SJSA1 (cell line): ENCODE data around the gene GRID2. TPM values are rescaled to one million over a fixed set of nuclear protein-coding genes. Genes with fewer than 3 reads are reported as not detected.
"Not testable (repeated sequence)": the region's sequence is repeated elsewhere in the genome, so short reads cannot be mapped to it uniquely, and the experiment has no call there.

ENCODE experiments used
- DNase-seq, 2 experiments: peaks; one replicate each; pipeline ENCODE4 v3.0.0-alpha.2; 2015 to 2020; ENCODE audit warnings: low spot score in 2 of 2, low read depth in 1 of 2
- H3K27ac ChIP-seq: fragments of 250-450 bp; sonication (Bioruptor Pico); 2 replicates; pipeline ENCODE4 v1.5.1; 2020; ENCODE audit warnings: mild to moderate bottlenecking, moderate library complexity
- H3K27me3 ChIP-seq: fragments of 250-450 bp; sonication (Bioruptor Pico); replicated peaks from 2 replicates; pipeline ENCODE4 v1.5.1; 2020; ENCODE audit warnings: mild to moderate bottlenecking, moderate library complexity
- H3K36me3 ChIP-seq: fragments of 250-450 bp; sonication (Bioruptor Pico); 2 replicates; pipeline ENCODE4 v1.5.1; 2020; ENCODE audit warnings: mild to moderate bottlenecking
- H3K4me1 ChIP-seq: fragments of 250-450 bp; sonication (Bioruptor Pico); replicated peaks from 2 replicates; pipeline ENCODE4 v1.6.1; 2021; ENCODE audit warnings: mild to moderate bottlenecking
- H3K4me3 ChIP-seq: fragments of 250-450 bp; sonication (Bioruptor Pico); 2 replicates; pipeline ENCODE4 v1.5.1; 2020; ENCODE audit warnings: mild to moderate bottlenecking
- H3K9me3 ChIP-seq: fragments of 250-450 bp; sonication (Bioruptor Pico); replicated peaks from 2 replicates; pipeline ENCODE4 v1.5.1; 2020; ENCODE audit warnings: mild to moderate bottlenecking
- total RNA-seq: library from RNA; depleted of rRNA; stranded (reverse); fragments of >200 nt; shearing (Covaris generic); gene quantifications from 2 replicates; pipeline ENCODE4 v1.2.3, GENCODE V29; 2014

GRID2 gene
- total RNA-seq, 1 experiment from 2014 or later, result not detected

GRCh38 chr4:93327346-93327745, 1023.6 kb downstream of the GRID2 start:
- Histone ChIP-seq H3K4me3 (no peak overlapping the region), H3K9me3 (no peaks in the 10 kb centered on the region), H3K36me3 (no peaks in the 10 kb centered on the region), H3K27me3 (no peaks in the 10 kb centered on the region), H3K27ac (no peak overlapping the region), H3K4me1 (no peaks in the 10 kb centered on the region)
- DNase-seq, result no peak

DNA sequence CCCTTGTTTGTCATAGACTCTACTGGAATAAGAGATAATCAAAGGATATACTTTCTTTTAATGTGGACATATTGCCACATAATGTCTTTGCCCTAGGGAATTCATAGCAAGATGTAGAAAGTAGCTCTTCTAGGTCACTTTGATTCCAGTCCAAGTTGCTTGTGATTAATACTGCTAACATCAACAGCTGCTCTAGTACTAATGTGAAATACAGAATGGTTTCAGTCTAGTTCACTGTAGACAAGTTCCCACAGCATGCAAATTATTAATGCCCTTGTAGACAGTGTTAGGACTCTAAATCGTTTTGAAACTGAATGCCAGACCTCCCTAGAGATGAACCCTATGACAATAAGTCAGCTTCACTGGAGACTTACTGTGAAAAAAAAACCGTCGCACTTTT, 1030.2 kb downstream of the GRID2 start:
- no peaks in the 10 kb centered on the region for H3K9me3 ChIP-seq
- no peaks in the 10 kb centered on the region for H3K36me3 ChIP-seq
- no peaks in the 10 kb centered on the region for H3K27me3 ChIP-seq
- DNase-seq, result no peak
- no peak overlapping the region for H3K4me3 ChIP-seq
- no peak overlapping the region for H3K27ac ChIP-seq
- H3K4me1 ChIP-seq, result no peaks in the 10 kb centered on the region

- H3K36me3 ChIP-seq, result no peaks in the 10 kb centered on the region
- H3K27me3 ChIP-seq, result no peaks in the 10 kb centered on the region
- no peaks in the 10 kb centered on the region for H3K4me1 ChIP-seq
- DNase-seq, result no peak
- no peak overlapping the region for H3K4me3 ChIP-seq
- no peaks in the 10 kb centered on the region for H3K9me3 ChIP-seq
- H3K27ac ChIP-seq, result no peak overlapping the region
Measured at GRCh38 chr4:93337196-93337595, 1033.4 kb downstream of the GRID2 start.

GRCh38 chr4:93342738-93343137, 1039.0 kb downstream of the GRID2 start:
- DNase-seq, result no peak
- no peaks in the 10 kb centered on the region for H3K36me3 ChIP-seq
- no peak overlapping the region for H3K27ac ChIP-seq
- H3K27me3 ChIP-seq, result no peaks in the 10 kb centered on the region
- no peaks in the 10 kb centered on the region for H3K4me1 ChIP-seq
- no peaks in the 10 kb centered on the region for H3K9me3 ChIP-seq
- H3K4me3 ChIP-seq, result no peak overlapping the region

- DNase-seq, result no peak
- Histone ChIP-seq H3K27me3 (no peaks in the 10 kb centered on the region; the same call in 1 of the 2 replicates), H3K27ac (no peak overlapping the region)
Measured at GRCh38 chr4:93346840-93347239, 1043.1 kb downstream of the GRID2 start.

GRCh38 chr4:93348896-93349295, 1045.1 kb downstream of the GRID2 start:
- H3K4me1 ChIP-seq, result no peaks in the 10 kb centered on the region
- H3K4me3 ChIP-seq, result no peak overlapping the region

More at GRCh38 chr4:93346840-93347239, 1043.1 kb downstream of the GRID2 start:
- Histone ChIP-seq H3K9me3 (no peaks in the 10 kb centered on the region), H3K4me3 (no peak overlapping the region), H3K4me1 (no peaks in the 10 kb centered on the region), H3K36me3 (no peaks in the 10 kb centered on the region)

GRCh38 chr4:93351846-93352245, 1048.1 kb downstream of the GRID2 start:
- no peaks in the 10 kb centered on the region for H3K9me3 ChIP-seq

More at GRCh38 chr4:93348896-93349295, 1045.1 kb downstream of the GRID2 start:
- Histone ChIP-seq H3K27me3 (no peaks in the 10 kb centered on the region; the same call in 1 of the 2 replicates), H3K27ac (no peak overlapping the region), H3K9me3 (no peaks in the 10 kb centered on the region), H3K36me3 (no peaks in the 10 kb centered on the region)
- no peak for DNase-seq

GRCh38 chr4:93355411-93355810, 1051.6 kb downstream of the GRID2 start:
- H3K27ac ChIP-seq, result no peak overlapping the region
- H3K36me3 ChIP-seq, result no peaks in the 10 kb centered on the region
- no peaks in the 10 kb centered on the region for H3K4me1 ChIP-seq
- H3K9me3 ChIP-seq, result no peaks in the 10 kb centered on the region
- no peak overlapping the region for H3K4me3 ChIP-seq
- no peaks in the 10 kb centered on the region for H3K27me3 ChIP-seq
- DNase-seq, result no peak

More at GRCh38 chr4:93351846-93352245, 1048.1 kb downstream of the GRID2 start:
- no peak for DNase-seq
- H3K27ac ChIP-seq, result no peak overlapping the region
- H3K36me3 ChIP-seq, result no peaks in the 10 kb centered on the region
- H3K27me3 ChIP-seq, result no peaks in the 10 kb centered on the region; the same call in 1 of the 2 replicates
- H3K4me3 ChIP-seq, result no peak overlapping the region
- H3K4me1 ChIP-seq, result no peaks in the 10 kb centered on the region

DNA sequence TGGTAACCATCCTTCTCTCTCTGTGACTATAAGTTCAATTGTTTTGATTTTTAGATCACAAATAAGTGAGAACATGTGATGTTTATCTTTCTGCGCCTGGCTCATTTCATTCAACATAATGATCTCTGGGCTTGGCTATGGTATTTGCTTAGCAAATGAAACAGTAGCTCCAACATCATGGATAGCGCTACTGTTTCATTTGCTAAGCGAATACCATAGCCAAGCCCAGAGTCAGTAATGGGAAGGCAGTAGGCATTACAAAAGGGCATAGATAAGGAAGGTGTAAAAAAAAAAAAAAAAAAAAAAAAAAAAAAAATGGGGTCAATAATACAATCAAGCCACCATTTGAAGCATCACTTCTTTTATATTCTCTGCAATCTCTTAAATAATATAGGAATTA, 1055.8 kb downstream of the GRID2 start:
- no peaks in the 10 kb centered on the region for H3K9me3 ChIP-seq
- no peak overlapping the region for H3K27ac ChIP-seq
- no peaks in the 10 kb centered on the region for H3K4me1 ChIP-seq
- H3K4me3 ChIP-seq, result no peak overlapping the region
- no peak for DNase-seq
- H3K36me3 ChIP-seq, result no peaks in the 10 kb centered on the region
- H3K27me3 ChIP-seq, result no peaks in the 10 kb centered on the region

- not testable (repeated sequence) for H3K36me3 ChIP-seq, H3K4me3 ChIP-seq, DNase-seq, H3K4me1 ChIP-seq, H3K9me3 ChIP-seq, H3K27ac ChIP-seq, H3K27me3 ChIP-seq
Measured at GRCh38 chr4:93366169-93366755, 1062.5 kb downstream of the GRID2 start.

- no peak overlapping the region for H3K27ac ChIP-seq
- no peaks in the 10 kb centered on the region for H3K27me3 ChIP-seq
- H3K4me1 ChIP-seq, result no peaks in the 10 kb centered on the region
- DNase-seq, result no peak
- no peaks in the 10 kb centered on the region for H3K36me3 ChIP-seq
- no peaks in the 10 kb centered on the region for H3K9me3 ChIP-seq
- no peak overlapping the region for H3K4me3 ChIP-seq
Measured at GRCh38 chr4:93368968-93369367, 1065.2 kb downstream of the GRID2 start.

GRCh38 chr4:93370256-93370655, 1066.5 kb downstream of the GRID2 start:
- no peak overlapping the region for H3K27ac ChIP-seq
- no peak overlapping the region for H3K4me3 ChIP-seq
- DNase-seq, result no peak
- H3K36me3 ChIP-seq, result no peaks in the 10 kb centered on the region
- H3K4me1 ChIP-seq, result no peaks in the 10 kb centered on the region
- H3K9me3 ChIP-seq, result no peaks in the 10 kb centered on the region
- H3K27me3 ChIP-seq, result no peaks in the 10 kb centered on the region

DNA sequence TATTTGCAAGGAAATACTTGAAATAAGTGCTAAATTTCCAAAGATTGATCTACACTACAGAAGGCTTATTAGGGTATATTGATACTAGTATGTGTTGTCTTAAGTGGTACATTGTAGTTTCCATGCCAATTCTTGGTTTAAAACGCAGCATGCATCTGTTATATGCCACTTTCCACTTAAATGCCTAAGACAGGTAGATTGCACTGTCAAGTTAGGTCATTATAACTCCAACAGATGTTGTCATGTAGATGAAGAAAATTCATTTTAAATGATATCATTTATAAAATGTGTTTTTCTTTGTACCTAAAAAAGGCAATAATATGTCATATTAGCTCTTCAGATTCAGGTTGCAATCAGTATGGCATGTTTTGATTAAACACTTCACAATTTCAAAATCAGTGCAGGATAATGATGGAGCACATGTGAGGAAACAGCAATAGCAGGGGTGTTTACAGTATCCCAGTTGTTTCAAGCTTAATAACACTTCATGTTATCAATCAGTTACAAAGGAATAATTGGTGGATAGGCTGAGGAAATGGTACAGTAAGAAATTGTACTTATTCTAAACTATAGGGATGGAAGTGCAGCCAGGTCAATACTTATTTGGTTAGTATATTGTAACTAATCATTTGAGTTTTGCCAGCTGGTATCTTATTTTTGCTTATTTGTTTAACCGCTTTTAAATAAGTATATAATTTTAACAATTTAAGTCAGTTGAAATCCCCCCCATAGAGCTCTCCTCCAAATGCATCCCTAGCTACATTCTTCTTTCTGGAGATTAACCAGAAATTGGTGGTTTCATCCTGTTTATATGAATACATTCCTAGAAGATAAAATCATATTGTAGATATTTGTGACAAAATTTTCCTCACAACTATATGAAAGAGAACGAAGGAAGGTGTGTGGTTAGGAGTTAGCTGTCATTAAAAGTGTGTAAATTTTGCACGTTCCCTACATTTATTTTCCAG, 1070.4 kb downstream of the GRID2 start:
- H3K27ac ChIP-seq, result no peak overlapping the region
- no peak for DNase-seq
- no peaks in the 10 kb centered on the region for H3K36me3 ChIP-seq
- H3K9me3 ChIP-seq, result no peaks in the 10 kb centered on the region
- H3K27me3 ChIP-seq, result no peaks in the 10 kb centered on the region
- H3K4me1 ChIP-seq, result no peaks in the 10 kb centered on the region
- H3K4me3 ChIP-seq, result no peak overlapping the region

DNA sequence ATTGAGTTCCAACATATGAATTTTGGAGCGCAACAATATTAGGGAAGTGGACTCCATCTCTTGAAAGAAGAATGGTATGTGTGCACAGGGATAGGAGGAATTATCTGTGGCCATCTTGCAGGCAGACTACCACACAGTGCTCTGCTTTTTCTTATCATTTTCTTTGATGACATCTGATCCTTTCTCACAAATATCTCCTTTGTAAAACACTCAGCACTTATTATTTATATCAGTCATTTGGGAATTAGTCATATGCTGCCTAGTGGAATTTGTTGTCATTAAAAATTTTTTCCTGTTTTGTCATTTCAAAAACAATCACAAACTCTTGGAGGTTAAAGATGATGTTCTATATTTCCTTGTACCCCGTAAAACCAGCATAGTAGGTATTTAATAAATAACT, 1080.5 kb downstream of the GRID2 start:
- Histone ChIP-seq H3K27ac (peak overlapping the region; percentile 10; the same call in 1 of the 2 replicates), H3K27me3 (no peaks in the 10 kb centered on the region), H3K36me3 (no peaks in the 10 kb centered on the region), H3K9me3 (no peaks in the 10 kb centered on the region), H3K4me3 (no peak overlapping the region), H3K4me1 (peaks cover 19% of the 10 kb centered on the region)
- DNase-seq, result peak in 1 of 2 experiments; percentile 31
